Bronchial smooth muscle cell (primary cell): ENCODE results near the gene SPATA31A5. TPM values are rescaled to one million over a fixed set of nuclear protein-coding genes. Genes with fewer than 3 reads are reported as not detected.

Experiments used
- total RNA-seq: library from RNA; depleted of rRNA; stranded (reverse); fragments of >200 nt; gene quantifications from 2 replicates; pipeline ENCODE4 v1.2.1, GENCODE V29; 2014

Gene SPATA31A5
- not detected in 2 replicates for total RNA-seq

GRCh38 chr9:60914107-60914506 lies at the start of gene SPATA31A5:
SPATA31A5 (plus strand) TSS chr9:60914407; CDS start chr9:60914436, 29 bp downstream.

